Motor neuron (in vitro differentiated cells): ENCODE measurements around the gene IL1RN. TPM values are rescaled to one million over a fixed set of nuclear protein-coding genes. Genes with fewer than 3 reads are reported as not detected.

ENCODE experiments used
- ATAC-seq, 8 experiments: fragments of 200-7000 bp; cut with Tn5 transposase; replicated peaks in 6 of 8; 2 replicates each; pipeline ENCODE4 v1.8.0; 2021; ENCODE audit warnings: mild to moderate bottlenecking in 8 of 8, moderate library complexity in 8 of 8
- H3K27ac ChIP-seq, 2 donors: fragments of 250-450 bp; sonication (Bioruptor Pico); 2 replicates each; pipeline ENCODE4 v1.9.0; 2021; ENCODE audit warnings: antibody characterized with exemption in 2 of 2, mild to moderate bottlenecking in 2 of 2, moderate library complexity in 1 of 2
- H3K4me1 ChIP-seq, 2 donors: fragments of 250-450 bp; sonication (Bioruptor Pico); replicated peaks in 1 of 2; 2 replicates each; pipeline ENCODE4 v1.6.1; 2021; ENCODE audit warnings: antibody characterized with exemption in 2 of 2, mild to moderate bottlenecking in 2 of 2, moderate library complexity in 1 of 2
- H3K4me3 ChIP-seq, 5 donors: fragments of 250-450 bp; sonication (Bioruptor Pico); 2 replicates each; pipeline ENCODE4 v1.9.0; 2021; ENCODE audit warnings: antibody characterized with exemption in 5 of 5, mild to moderate bottlenecking in 5 of 5, moderate library complexity in 4 of 5
- WGBS, 10 experiments: fragments of 450-650 bp; shearing (Covaris generic); methylation state at CpG; one replicate each; pipeline ENCODE4 v1.0.0; 2022; 5-methylcytosine and 5-hydroxymethylcytosine counted together
- in situ Hi-C, 9 experiments: fragments of 400-800 bp; cut with MboI; loops; one replicate each; pipeline ENCODE4 v1.15.0; 2021; ENCODE audit warnings: low sequenced_read_pairs in 9 of 9, low pct_unique_long_range_greater_than_20kb in 2 of 9; ENCODE audit not compliant: unreplicated experiment in 9 of 9
- total RNA-seq, 8 experiments: library from RNA; unstranded; fragments of 300-600 nt; gene quantifications; 2 replicates each; pipeline versions ENCODE4 v1.2.3 to v1.2.4, GENCODE V29; 2022

The IL1RN gene
- total RNA-seq, 8 experiments from 2014 or later: 0.21 to 1.3 (median 0.69) TPM; not detected in 4

DNA sequence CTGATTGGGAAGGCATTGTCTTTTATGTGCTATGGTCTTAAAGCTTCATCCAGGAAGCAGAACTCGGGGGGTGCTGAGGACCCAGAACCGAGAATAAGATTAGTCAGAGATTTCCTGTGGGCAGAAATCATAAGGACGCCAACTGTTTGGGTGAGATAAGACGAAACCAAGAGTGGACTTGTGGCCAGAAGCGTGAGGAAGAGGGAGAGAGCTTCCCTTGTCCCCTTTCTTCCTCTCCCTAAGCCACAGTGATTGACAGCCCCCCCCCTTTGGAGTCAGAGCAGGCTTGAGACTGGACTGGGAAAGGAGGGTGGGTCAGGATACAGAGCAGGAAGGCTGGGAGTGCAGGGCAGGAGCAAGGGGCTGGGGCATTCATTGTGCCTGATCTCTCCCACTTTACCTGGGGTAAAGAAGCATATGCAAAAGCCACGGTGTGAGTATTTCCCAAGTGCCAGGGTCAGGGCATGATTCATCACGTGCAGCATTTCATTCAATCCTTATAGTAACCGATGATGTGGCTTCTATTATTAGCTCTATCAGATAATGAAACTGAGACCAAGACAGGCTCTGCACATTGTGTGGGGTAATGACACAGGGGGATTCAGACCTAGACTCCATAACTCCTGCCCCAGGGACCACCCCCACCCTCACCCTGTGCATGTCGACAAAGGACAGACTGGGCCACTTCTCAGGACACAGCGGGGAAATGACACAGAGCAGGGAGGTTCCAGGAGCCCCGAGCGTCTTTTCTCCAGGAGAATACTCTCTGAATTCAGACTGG lies 3.0 kb upstream of the IL1RN start:
- Histone ChIP-seq H3K4me3 (no peak overlapping the region), H3K4me1 (no peaks in the 10 kb centered on the region), H3K27ac (no peak overlapping the region)
- peak in 6 of 8 experiments; percentile 53 to 95 (median 90) for ATAC-seq
- in situ Hi-C loops: no loop called here
- WGBS, 10 experiments: 34 to 80% (median 65%) methylated on average over 1 to 9 of the region's 12 CpGs; no CpG with 5 or more reads in 3 of the 10 experiments

DNA sequence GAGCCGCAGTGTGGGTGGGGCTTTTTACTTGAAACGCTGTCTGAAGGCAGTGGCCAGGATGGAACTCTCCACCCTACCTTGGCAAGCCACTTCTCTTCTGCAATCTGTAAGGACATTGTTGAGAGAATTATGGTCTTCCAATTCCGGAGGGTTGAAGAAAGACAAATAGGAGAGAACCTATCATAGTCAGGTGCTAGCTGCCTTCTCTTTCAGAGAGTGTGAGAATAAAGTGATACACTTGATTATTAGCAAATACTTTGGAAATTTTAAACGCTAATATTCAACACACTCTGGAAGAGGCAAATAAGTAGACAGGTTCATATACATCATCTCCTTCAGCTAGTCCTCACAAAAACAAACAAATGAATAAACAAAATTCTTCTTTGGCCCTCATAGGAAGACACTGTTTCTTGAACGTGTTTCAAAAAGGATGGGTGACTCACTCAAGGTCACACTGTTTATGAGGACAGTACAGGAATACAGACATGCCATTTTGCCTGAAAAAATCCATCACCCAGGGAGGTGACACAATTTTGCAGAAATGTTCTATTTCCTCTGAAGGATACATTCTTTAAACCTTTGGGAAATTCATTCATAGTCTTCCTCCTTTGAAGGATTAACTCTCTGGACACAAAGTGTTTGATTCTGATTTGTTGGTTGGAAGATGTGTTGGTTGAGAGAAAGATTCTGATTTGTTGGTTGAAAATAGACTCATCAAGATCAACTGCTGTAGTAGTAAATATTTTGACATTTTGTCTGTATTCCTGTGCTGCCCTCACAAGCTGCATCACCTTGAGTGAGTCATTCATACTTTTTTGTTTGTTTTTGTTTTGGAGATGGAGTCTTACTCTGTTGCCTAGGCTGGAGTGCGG lies 2.2 kb upstream of the IL1RN start:
- Histone ChIP-seq H3K27ac (no peak overlapping the region), H3K4me3 (no peak overlapping the region), H3K4me1 (no peaks in the 10 kb centered on the region)
- in situ Hi-C loops: loop anchor here in 4 of 9 experiments (25.0 kb wide), 2 partner anchors 237 to 262 kb away; no protein-coding TSS in a partner anchor
- ATAC-seq: no peak
- WGBS, 10 experiments: 50 to 100% (median 82%) methylated on average over 1 to 5 of the region's 6 CpGs; no CpG with 5 or more reads in 1 of the 10 experiments

DNA sequence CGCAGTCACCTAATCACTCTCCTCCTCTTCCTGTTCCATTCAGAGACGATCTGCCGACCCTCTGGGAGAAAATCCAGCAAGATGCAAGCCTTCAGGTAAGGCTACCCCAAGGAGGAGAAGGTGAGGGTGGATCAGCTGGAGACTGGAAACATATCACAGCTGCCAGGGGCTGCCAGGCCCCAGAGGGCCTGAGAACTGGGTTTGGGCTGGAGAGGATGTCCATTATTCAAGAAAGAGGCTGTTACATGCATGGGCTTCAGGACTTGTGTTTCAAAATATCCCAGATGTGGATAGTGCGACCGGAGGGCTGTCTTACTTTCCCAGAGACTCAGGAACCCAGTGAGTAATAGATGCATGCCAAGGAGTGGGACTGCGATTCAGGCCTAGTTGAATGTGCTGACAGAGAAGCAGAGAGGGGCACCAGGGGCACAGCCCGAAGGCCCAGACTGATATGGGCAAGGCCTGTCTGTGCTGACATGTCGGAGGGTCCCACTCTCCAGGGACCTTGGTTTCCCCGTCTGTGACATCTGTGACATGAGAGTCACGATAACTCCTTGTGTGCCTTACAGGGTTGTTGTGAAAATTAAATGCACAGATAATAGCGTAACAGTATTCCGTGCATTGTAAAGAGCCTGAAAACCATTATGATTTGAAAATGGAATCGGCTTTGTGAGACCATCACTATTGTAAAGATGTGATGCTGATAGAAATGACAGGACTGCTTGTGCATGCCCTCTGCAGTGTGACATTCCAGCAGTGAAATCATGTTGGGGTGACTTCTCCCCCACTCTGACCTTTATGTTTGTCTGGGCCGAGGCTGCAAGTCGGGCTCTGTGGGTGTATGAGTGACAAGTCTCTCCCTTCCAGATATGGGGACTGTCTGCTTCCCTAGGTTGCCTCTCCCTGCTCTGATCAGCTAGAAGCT lies 510 bp downstream of the IL1RN start:
- H3K4me1 ChIP-seq: no peaks in the 10 kb centered on the region
- H3K4me3 ChIP-seq: no peak overlapping the region
- H3K27ac ChIP-seq: no peak overlapping the region
- ATAC-seq: no peak
- in situ Hi-C loops: loop anchor here in 4 of 9 experiments (25.0 kb wide), 2 partner anchors 234 to 259 kb away; no protein-coding TSS in a partner anchor
- 62 to 100% (median 88%) methylated on average over 1 to 10 of the region's 15 CpGs; no CpG with 5 or more reads in 3 of the 10 experiments for WGBS, 10 experiments

DNA sequence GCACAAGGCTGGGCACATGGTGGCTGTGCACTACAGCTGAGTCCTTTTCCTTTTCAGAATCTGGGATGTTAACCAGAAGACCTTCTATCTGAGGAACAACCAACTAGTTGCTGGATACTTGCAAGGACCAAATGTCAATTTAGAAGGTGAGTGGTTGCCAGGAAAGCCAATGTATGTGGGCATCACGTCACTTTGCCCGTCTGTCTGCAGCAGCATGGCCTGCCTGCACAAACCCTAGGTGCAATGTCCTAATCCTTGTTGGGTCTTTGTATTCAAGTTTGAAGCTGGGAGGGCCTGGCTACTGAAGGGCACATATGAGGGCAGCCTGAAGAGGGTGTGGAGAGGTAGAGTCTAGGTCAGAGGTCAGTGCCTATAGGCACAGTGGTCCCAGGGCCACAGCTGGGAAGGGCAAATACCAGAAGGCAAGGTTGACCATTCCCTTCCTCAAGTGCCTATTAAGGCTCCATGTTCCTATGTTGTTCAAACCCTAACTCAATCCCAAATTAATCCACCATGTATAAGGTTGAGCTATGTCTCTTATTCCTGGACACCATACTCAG lies 2.2 kb downstream of the IL1RN start:
- in situ Hi-C loops: loop anchor here in 4 of 9 experiments (25.0 kb wide), 2 partner anchors 233 to 258 kb away; no protein-coding TSS in a partner anchor

DNA sequence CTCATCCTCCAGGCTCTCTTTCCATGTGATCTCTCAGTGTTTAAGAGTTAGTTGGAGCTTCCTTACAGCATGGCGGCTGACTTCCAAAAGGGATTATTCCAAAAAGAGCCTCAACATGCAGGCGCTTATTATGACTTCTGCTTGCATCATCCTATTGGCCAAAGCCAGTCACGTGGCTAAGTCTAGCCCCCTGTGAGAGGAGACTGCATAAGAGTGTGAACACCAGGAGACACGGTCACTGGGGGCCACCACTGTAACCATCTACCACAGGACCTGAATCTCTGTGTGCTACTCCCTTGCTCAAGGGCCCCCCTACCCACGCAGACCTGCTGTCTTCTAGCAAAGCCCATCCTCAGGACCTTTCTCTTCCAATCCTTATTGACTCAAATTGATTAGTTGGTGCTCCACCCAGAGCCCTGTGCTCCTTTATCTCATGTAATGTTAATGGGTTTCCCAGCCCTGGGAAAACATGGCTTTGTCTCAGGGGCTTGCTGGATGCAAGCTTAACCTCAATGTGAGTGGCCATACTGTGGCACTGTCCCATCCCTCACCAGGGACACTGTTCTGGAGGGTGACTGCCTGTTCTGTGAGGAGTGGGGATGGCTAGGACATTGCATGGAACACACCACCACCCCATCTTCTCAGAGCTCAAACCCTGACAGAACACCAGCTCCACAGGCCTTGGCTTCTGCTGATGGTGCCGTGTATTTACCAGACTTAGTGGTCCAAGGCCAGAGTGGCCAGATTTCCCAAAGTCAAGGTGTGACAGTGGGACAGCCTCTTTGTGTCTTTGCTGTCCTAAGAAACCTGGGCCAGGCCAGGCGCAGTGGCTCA lies 4.2 kb downstream of the IL1RN start:
- 17 to 100% (median 78%) methylated on average over 1 to 2 of the region's 7 CpGs; no CpG with 5 or more reads in 4 of the 10 experiments for WGBS, 10 experiments
- ATAC-seq: no peak
- Histone ChIP-seq H3K4me1 (no peaks in the 10 kb centered on the region), H3K27ac (no peak overlapping the region), H3K4me3 (no peak overlapping the region)
- in situ Hi-C loops: loop anchor here in 4 of 9 experiments (25.0 kb wide), 2 partner anchors 231 to 256 kb away; no protein-coding TSS in a partner anchor

More for the DNA sequence above, 2.2 kb downstream of the IL1RN start:
- WGBS, 10 experiments: 53 to 67% (median 56%) methylated on average over 1 to 2 of the region's 2 CpGs; no CpG with 5 or more reads in 7 of the 10 experiments
- no peaks in the 10 kb centered on the region for H3K4me1 ChIP-seq
- H3K4me3 ChIP-seq: no peak overlapping the region
- no peak overlapping the region for H3K27ac ChIP-seq
- ATAC-seq: no peak

DNA sequence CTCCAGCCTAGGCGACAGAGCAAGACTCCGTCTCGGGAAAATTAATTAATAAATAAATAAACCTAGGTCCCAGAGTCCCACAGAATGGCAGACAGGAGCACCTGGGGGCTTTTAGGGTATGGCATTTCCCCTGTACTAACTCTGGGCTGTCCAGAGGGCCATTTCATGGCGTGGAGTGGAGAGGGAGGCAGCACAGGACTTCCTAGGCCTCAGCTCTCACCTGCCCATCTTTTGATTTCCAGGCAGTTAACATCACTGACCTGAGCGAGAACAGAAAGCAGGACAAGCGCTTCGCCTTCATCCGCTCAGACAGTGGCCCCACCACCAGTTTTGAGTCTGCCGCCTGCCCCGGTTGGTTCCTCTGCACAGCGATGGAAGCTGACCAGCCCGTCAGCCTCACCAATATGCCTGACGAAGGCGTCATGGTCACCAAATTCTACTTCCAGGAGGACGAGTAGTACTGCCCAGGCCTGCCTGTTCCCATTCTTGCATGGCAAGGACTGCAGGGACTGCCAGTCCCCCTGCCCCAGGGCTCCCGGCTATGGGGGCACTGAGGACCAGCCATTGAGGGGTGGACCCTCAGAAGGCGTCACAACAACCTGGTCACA lies 5.1 kb downstream of the IL1RN start:
- Histone ChIP-seq H3K4me3 (no peak overlapping the region), H3K27ac (no peak overlapping the region), H3K4me1 (no peaks in the 10 kb centered on the region)
- no peak for ATAC-seq
- 40 to 100% (median 85%) methylated on average over 1 to 14 of the region's 17 CpGs; no CpG with 5 or more reads in 2 of the 10 experiments for WGBS, 10 experiments
- in situ Hi-C loops: loop anchor here in 4 of 9 experiments (25.0 kb wide), 2 partner anchors 230 to 255 kb away; no protein-coding TSS in a partner anchor

DNA sequence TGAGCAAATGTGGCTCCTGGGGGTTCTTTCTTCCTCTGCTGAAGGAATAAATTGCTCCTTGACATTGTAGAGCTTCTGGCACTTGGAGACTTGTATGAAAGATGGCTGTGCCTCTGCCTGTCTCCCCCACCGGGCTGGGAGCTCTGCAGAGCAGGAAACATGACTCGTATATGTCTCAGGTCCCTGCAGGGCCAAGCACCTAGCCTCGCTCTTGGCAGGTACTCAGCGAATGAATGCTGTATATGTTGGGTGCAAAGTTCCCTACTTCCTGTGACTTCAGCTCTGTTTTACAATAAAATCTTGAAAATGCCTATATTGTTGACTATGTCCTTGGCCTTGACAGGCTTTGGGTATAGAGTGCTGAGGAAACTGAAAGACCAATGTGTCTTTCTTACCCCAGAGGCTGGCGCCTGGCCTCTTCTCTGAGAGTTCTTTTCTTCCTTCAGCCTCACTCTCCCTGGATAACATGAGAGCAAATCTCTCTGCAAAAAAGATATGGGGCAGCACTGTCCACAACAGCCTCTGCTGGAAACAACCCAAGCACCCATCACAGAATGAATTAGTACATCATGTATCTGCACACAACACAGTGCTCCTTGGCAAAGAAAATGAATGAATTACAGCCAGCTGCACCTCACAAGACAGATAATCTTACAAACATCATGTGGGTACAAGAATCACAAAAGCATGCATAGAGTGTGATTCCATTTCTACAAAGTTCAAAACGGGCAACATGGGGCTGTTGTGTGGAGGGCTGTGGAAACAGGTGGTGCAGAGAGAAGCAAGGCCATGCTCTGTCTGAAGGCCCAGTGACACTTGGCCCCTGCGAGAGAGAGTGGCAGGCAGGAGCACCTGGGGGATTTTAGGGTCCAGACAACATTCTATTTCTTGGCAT lies 6.6 kb downstream of the IL1RN start:
- no peak overlapping the region for H3K27ac ChIP-seq
- no peaks in the 10 kb centered on the region for H3K4me1 ChIP-seq
- 30 to 74% (median 58%) methylated on average over 1 to 6 of the region's 7 CpGs; no CpG with 5 or more reads in 1 of the 10 experiments for WGBS, 10 experiments
- in situ Hi-C loops: loop anchor here in 4 of 9 experiments (25.0 kb wide), 2 partner anchors 228 to 253 kb away; no protein-coding TSS in a partner anchor
- no peak overlapping the region for H3K4me3 ChIP-seq
- no peak for ATAC-seq

DNA sequence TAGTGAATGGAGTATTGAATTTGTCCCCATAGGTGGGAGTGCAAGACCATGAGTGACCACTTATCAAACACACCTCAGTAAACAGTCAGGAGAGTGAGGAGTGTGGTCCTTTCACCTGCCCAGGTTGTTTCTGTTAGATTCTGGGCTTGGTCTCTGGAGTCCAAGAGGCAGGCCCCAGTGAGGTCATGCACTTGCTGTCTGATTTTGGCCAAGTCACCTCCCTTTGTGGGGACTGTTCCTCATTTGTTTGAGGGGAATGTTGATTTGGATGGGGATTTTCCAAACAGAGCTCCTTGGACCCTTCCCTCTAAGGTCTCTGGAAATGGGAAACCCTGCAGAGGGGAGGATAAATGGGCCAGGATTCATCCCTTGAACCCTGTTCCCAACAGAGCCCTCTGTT lies 7.3 kb downstream of the IL1RN start:
- Histone ChIP-seq H3K4me3 (no peak overlapping the region), H3K27ac (no peak overlapping the region), H3K4me1 (no peaks in the 10 kb centered on the region)
- in situ Hi-C loops: loop anchor here in 4 of 9 experiments (25.0 kb wide), 2 partner anchors 228 to 253 kb away; no protein-coding TSS in a partner anchor
- ATAC-seq: no peak

DNA sequence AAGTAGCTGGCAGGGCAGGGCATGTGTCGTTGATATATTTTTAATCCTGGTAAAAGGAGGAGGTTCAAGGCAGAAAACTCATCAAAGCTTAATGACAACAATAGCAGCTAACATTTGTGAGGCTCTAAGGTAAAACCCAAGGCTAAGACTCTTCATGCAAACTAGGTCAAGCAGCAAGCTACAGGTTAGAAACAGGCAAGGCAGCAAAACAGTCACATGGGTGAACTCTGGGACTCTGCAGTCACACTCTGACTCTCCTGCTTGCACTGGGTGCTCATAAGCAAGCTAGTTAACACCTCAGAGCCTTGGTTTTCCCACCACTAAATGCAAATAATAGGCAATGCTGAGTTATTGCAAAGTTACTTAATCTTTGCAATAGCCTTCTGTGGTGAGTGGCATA lies 7.9 kb downstream of the IL1RN start:
- peak in 1 of 8 experiments; percentile 30 for ATAC-seq
- H3K27ac ChIP-seq: no peak overlapping the region
- in situ Hi-C loops: loop anchor here in 4 of 9 experiments (25.0 kb wide), 2 partner anchors 227 to 252 kb away; no protein-coding TSS in a partner anchor
- 56 to 100% (median 75%) methylated on average over 1 of the region's 1 CpG; no CpG with 5 or more reads in 2 of the 10 experiments for WGBS, 10 experiments
- H3K4me1 ChIP-seq: no peaks in the 10 kb centered on the region
- H3K4me3 ChIP-seq: no peak overlapping the region
